HG02623 (cell line): Measurements from ENCODE around the gene ANGPTL1.

ENCODE experiments used
- ATAC-seq: cut with Tn5 transposase; IDR thresholded peaks from one replicate; pipeline ENCODE4 v1.9.1; 2021; ENCODE audit warnings: moderate library complexity; ENCODE audit not compliant: unreplicated experiment

ANGPTL1 gene, protein sequence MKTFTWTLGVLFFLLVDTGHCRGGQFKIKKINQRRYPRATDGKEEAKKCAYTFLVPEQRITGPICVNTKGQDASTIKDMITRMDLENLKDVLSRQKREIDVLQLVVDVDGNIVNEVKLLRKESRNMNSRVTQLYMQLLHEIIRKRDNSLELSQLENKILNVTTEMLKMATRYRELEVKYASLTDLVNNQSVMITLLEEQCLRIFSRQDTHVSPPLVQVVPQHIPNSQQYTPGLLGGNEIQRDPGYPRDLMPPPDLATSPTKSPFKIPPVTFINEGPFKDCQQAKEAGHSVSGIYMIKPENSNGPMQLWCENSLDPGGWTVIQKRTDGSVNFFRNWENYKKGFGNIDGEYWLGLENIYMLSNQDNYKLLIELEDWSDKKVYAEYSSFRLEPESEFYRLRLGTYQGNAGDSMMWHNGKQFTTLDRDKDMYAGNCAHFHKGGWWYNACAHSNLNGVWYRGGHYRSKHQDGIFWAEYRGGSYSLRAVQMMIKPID

DNA sequence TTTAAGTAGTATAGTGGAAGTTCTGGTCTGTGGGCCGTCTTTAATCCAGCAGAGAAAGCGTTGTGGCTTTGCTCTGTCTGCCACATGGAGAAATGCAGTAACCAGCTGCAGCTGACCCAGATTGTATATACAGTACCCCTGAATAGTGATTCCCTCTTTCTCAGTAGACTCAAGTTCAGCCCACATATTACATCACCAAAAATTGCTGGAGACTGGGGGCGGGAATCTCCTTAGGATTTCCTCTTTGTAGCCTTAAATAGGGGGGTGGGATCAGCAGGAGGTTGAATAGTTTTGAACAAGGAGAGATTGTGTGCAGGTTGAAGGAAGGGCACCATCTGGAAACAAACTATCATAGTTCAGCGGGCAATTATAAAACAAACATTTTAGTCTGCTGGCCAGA, at the start of gene ANGPTL1:
Gene ANGPTL1, minus strand, starts transcription at position 134 of the 400 bp plus-strand sequence. CDS start 5,301 bp downstream, outside the sequence.
- ATAC-seq, result no peak

DNA sequence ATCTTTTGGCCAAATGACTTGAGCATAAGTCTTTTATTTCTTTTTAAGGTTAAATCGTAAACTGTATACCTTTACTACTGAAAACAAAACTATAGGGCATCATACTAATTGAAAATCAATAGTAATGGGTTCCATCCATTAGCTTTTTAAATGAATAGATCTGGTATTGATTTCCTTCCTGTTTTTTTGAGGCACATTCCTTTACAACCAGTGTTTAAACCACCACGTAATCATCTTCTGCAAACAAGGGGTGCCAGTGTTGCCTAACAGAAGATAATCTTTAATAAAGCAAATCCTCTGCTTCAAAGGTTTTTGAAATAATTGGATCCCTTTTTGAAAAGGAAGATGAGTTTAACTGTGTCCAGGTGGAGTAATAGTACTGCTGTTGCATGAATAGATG, 48.7 kb upstream of the ANGPTL1 start:
- ATAC-seq, result no peak

DNA sequence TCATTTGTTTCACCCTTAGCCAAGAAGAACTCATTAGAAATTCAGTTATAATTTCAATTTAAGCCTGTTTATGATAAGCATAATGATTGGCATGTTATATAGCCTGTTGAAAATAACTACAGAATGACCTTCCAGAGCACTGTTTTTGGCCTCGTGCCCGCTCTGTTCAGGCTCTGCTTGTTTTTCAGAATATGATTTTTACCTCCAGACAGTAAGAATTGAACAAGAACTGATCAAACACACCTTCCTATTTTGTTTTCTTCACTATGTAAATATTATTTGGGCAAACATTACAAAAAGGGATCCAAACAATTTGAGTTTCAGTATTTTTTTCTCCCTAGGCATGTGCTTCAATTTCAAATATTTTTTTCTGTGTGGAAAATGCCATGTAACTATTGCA, 48.1 kb upstream of the ANGPTL1 start:
- ATAC-seq, result no peak

DNA sequence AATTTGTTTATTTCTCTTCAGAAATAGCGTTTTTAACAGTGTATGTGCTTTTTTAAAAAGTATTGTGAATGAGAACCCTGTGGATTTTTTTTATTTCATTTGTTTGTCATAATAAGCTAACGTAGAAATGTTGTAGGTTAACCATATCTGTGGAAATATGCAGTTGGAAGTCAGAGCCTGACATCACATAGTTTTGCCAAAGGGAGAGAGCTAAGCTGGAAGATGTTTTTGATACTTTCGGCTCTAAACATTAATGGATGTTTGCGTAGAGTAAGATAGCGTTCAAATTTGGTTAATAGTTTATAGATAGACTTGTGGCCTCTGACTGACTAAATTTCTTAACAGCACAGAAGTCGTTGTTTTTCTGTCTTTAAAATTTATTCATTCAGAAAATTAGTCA, 47.4 kb upstream of the ANGPTL1 start:
- no peak for ATAC-seq

DNA sequence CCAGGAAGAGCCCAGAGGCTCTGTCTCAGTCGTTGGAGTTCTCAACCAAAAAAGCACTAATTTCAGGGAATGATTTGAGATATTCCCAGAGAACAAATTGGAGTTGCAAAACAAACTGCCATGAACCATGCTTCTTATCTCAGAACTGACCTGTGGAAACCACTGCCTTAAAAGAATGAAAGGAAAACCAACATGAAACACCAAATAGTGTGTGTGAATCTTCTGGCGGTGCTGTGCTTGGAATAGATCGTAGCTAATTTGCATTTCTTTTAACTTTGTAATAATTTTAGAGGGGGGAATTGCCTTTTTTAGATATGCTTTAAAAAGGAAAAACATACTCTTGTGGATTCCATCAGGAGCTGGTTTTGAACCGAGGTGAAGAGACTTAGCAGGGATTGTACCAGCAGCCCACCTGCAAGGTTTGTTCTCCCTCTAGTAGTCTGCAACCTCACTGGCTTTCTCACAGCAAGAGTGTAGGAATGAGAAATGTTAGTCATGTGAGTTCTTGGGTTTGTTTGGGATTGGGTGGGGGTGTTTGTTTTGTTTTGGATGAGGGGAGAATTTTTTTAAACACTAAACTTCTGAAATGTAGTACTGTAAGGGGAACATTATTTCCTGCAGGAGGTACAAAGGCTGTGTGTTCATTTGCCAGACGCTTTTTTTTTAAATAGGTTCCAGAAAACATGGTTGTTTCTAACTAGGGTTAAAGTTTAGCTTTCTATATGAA, 45.7 kb upstream of the ANGPTL1 start:
- ATAC-seq, result no peak

DNA sequence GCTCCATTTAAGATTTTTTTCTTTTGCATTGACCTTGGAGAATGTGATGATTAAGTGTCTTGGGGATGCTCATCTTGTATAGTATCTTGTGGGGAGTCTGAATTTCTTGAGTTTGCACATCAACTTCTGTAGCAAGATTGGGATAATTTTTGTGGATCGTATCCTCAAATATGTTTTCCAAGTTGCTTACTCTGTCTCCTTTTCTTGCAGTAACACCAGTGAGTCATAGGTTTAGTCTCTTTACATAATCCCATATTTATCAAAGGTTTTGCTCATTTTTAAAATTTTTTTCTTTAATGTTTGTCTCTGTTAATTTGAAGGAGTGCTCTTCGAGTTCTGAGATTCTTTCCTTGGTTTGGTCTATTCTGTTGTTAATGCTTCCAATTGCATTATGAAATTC, 41.7 kb upstream of the ANGPTL1 start:
- ATAC-seq, result no peak

DNA sequence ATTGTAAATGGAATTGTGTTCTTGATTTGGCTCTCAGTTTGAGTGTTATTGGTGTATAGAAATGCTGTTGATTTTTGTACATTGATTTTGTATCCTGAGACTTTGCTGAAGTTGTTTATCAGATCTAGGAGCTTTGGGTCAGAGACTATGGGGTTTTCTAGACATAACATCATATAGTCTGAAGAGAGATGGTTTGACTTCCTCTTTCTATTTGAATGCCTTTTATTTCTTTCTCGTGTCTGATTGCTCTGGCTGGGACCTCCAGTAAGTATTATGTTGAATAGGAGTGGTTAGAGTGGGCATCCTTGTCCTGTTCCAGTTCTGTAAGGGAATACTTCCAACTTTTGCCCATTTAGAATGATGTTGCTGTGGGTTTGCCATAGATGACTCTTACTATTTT, 39.1 kb upstream of the ANGPTL1 start:
- no peak for ATAC-seq

DNA sequence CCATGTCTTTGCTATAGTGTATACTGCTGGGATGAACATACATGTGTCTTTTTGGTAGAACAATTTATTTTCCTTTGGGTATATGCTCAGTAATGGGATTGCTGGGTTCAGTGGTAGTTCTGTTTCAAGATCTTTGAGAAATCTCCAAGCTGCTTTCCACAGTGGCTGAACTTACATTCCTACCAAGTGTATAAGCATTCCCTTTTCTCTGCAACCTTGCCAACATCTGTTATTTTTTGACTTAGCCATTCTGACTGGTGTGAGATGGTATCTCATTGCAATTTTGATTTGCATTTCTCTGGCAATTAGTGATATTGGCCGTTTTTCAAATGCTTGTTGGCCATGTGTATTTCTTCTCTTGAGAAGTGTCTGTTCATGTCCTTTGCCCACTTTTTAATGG, 37.5 kb upstream of the ANGPTL1 start:
- no peak for ATAC-seq

DNA sequence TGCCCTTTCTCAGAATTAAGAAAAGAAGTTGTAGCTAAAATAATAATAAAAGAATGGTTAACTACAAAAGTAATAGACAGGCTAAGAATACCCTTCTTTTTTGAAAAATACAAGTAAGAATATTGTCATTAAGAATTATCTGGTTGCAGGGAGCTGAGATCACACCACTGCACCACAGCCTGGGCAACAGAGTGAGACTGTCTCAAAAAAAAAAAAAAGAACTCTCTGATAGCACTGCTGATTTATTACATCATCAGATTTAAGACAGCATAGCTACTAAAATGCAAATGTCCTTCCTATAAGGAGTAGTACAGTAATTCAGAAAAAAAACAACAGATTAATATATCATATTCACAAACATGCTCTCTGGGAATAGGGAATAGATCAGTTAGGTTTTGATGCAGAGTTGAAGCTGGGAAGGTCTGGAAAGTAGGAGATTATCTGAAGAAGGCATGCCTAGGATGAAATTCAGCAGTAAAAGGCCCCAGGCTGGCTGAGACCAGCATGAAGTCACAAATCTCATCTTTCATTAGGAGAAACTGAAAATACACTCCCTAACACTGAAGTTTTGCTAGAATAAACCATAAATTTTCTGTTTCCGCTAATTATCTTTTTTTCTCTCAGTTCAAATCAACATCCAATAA, 30.7 kb upstream of the ANGPTL1 start:
- no peak for ATAC-seq

DNA sequence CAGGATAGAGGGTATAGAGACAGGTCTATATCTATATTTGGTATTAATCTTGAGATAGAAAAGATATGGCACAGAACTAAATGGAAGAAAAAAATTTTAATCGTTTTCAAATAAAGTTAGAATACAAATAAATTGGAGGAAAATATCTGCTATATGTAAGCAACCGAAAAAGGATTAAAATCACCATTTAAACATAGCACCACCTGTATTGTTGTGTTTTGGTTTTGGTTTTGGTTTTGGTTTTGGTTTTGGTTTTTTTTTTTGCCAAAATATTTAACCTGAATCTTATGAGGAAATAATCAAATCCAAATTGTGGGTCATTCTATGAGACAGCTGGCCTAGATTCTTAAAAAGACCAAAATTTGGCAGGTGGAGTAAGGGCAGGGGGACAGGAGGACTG, 28.5 kb upstream of the ANGPTL1 start:
- no peak for ATAC-seq

DNA sequence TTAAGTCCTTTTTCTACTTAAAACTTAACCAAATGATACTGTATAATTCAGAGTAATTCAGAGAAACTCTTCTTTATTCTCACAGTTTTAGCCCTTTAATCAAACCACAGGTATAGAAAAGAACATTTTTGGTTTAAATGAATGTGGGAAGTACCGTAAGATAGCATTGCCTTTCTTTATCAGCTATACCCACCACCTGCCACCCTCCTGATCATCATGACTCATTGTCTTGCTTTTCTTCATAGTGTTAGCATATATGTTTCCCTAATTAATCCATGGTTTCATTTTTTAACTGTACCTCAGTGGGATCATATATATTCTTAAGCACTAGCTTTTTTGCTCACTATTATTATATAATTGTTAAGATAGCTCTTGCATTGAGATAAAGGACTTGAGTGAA, 27.5 kb upstream of the ANGPTL1 start:
- ATAC-seq, result no peak

DNA sequence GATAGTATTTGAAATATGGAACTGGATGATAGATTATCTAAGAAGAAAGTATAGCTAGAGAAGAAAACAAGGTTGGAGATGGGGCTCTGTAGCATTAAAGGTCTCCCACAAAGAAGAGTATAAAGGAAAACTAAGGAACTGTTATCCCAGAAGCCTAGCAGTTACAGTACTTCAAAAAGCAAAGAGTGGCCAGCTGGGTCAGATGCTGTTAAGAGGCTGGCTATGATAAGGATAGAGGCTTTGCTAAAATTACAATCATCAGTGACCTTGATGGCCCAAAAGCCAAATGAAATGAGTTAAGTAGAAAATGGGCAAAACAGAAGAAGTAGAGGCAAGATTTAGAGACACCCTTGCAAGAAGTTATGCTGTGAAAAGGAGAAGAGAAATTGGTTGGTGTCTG, 25.1 kb upstream of the ANGPTL1 start:
- ATAC-seq, result no peak

DNA sequence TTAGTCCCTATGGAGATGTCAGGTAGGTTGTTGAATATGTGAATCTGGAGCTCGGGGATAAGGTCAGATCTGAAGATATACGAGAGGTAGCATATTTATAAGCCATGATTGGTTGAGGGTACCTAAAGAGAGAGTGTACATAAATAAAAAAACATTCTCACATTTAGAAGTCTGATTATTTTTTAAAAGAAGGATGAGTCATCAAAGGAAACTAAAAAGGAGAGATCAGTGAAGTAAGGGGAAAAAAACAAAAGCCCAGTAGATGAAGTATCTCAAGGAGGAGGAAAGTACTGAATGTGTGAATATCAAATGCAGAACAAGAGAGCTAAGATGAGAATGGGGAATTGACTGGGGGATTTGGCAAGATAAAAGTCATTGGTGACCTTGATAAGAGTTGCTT, 15.7 kb upstream of the ANGPTL1 start:
- no peak for ATAC-seq

DNA sequence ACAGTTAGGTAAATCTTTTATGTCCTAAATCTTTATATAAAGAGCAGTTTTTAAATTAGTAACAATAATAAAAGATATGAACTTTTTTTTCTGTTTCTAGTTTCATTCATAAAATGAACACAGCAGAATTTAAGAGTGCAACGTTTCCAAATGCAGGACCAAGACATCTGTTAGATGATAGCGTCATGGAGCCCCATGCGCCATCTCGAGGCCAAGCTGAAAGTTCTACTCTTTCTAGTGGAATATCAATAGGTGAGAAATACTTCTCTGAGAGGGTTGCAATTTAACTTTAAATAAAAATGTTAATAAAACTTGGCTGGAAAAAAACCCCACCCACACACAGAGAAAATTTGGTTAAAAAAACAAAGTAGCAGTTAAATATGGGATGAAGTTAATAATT, 15.0 kb upstream of the ANGPTL1 start:
- no peak for ATAC-seq

DNA sequence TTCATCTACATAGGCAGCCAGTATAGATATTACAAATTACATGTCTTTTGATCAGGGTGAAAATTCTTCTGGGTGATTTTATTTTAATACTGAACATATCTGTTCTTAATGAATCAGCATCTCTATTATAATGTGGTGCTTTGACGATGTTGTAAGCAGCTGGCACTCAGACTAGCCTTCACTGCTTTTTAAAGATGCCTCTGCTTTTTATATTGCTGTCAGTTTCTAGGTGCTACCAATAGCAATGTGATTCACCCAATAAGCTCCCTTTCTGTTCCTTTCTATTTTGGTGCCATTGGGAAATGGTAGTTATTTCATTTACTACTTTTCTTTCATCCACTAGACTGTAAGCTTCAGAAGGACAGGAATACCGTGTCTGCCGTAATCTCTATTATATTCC, 11.1 kb upstream of the ANGPTL1 start:
- ATAC-seq, result no peak

DNA sequence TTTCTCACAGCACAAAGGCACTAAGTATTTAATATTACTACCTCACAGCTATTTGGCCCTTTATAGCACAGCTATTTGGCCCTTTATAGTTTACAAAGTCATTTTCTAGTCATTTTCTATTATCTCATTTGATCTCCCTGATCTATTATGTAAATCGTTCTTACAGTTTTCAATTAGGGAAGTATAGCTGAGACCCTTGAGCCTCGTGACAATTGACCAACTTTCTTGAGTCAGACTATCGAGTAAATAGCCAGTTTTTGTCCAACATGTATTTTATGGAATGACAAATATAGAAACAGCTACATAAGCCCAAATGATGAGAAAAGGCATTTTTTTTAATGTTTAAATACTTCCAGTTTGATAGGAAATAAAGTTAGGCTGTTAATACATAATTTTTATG, 7.0 kb upstream of the ANGPTL1 start:
- no peak for ATAC-seq

DNA sequence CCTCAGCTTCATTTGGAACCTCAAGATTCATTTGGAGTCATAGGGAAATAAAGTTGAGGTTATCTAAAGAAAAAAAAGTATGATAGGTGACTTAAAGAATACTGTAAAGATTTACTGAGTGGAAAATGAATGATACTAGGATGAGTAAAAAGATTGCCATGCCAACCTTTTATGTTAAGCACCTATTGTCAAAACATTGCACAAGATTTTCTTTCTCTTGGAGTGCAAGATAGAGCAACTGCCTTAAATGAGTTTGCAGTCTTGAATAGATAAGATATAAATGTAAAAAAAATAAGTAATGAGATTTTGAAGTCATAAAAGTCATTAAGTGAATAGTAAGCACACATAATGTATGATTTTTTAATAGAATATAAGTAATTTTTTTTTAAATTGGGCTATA, 5.1 kb upstream of the ANGPTL1 start:
- no peak for ATAC-seq

DNA sequence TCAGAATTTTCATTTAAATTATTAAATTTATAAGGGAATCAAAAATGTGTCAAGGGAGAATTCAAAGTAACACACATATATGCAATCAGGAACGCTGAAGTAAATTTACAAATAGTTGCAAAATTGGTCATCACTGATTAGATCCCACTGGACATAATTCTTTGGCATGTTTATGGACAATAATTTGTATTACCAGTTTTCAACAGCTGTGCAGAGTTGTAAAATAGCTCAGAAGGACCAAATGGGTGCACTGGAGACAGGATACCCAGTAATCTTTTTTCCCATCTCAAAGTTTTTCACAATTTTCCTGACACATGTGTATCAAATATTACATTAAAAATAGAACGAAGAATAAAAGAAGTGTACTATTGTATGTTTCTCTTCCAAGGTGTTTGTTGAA, 4.1 kb upstream of the ANGPTL1 start:
- no peak for ATAC-seq

DNA sequence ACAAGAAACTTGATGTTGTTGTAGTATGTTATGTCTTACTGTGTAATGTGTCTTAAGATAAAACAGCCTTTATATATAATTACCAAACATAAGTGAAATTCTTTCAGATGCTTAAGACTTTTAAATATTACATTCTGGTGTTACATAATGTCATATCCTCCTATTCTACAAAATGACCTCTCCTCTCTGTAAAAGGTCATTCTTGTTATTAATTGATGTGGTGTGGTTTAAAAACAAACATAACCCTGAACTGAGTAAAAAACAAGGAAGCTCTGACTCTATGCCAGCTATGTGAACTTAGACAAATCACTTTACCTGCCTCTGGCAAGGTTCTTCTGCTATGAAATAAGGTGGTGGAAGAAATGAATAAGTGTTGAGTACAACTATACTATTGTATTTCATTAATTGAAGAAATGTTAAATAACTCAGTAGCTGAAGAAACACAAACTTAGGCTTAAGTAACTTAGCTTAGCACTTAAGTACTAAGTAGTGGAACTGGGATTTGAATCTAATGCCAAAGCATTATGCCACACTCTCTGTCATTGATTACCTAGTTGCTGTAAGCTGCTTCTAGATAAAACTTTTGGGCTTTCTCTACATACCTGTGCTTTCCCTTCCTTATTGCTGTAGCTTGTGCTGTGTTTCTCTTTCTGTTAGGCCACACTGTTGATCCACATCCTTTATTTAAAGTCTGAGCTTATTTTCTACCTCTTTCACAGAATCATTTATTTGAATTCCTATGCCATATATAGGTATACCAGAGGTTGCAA, 859 bp upstream of the ANGPTL1 start:
- ATAC-seq, result no peak

DNA sequence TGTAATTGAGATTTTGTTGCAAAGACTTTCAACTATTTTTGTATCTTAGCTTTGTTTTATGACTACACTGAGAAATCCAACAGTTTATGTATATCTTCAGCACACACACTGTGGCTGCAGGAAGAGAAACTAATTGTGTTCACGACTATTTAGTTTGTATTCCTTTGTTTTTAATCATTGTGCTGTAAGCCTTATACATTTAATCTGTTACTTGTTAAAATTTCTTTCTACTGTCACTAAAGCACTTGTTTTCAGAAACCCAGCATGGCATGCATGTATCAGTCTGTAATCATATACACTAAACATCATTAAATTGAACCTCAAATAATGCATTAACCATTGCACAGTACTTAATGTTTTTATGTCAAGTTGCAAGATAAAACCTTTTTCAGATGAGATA, 656 bp downstream of the ANGPTL1 start:
- ATAC-seq, result no peak

DNA sequence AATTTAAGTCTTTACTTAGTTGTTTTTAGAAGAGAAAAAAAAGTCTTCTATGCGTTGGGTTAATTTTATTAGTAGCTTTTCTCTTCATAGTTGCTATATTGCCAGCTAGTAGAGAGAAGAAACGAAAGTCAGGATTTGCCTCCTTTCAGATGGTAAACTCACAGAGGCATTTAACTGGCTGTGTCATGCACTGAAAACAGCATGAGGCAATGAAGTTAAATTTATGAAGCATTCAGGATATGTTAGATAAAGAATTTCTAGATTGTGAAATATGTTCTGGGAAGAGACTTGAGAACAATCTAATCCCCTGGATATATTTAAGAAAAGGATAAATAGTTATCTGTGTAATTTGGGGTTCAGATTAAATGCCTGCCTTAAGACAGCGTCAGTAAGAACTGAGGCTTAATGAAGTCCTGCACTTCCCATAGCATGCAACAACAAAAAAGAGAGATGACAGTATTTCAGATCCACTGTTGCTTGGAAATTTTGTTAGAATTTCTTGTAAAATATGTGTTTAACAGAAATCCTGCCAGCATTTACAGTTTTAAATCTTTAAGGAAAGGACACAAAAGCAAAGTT, 1.7 kb downstream of the ANGPTL1 start:
- no peak for ATAC-seq
